H9 (cell line): ENCODE measurements around the gene BPTF. TPM values are rescaled to one million over a fixed set of nuclear protein-coding genes. Genes with fewer than 3 reads are reported as not detected.

Experiments
- DNase-seq: peaks from one replicate; pipeline ENCODE4 v3.0.0-alpha.2; 2017
- H2AFZ ChIP-seq: one replicate; pipeline ENCODE4 v1.6.1; 2013; ENCODE audit warnings: mild to moderate bottlenecking, low read length, control low read depth, moderate library complexity
- H2AK5ac ChIP-seq: 2 replicates; pipeline ENCODE4 v1.6.1; 2013; ENCODE audit warnings: low read length, control low read depth, mixed read lengths; ENCODE audit not compliant: insufficient read length
- H2BK120ac ChIP-seq: one replicate; pipeline ENCODE4 v1.6.1; 2013; ENCODE audit warnings: low read depth, mild to moderate bottlenecking, low read length, control low read depth, inconsistent platforms; ENCODE audit not compliant: poor library complexity, severe bottlenecking
- H2BK12ac ChIP-seq: 2 replicates; pipeline ENCODE4 v1.6.1; 2013; ENCODE audit warnings: low read length, control low read depth, mixed read lengths, low read depth; ENCODE audit not compliant: insufficient read length
- H2BK15ac ChIP-seq: 2 replicates; pipeline ENCODE4 v1.6.1; 2013; ENCODE audit warnings: low read depth, low read length, control low read depth
- H2BK20ac ChIP-seq: one replicate; pipeline ENCODE4 v1.6.1; 2013; ENCODE audit warnings: low read depth, mild to moderate bottlenecking, low read length, control low read depth, inconsistent platforms; ENCODE audit not compliant: poor library complexity, severe bottlenecking
- H2BK5ac ChIP-seq: 2 replicates; pipeline ENCODE4 v1.6.1; 2013; ENCODE audit warnings: low read length, control low read depth, mixed read lengths; ENCODE audit not compliant: insufficient read length
- H3K14ac ChIP-seq: 2 replicates; pipeline ENCODE4 v1.6.1; 2013; ENCODE audit warnings: low read length, control low read depth; ENCODE audit not compliant: insufficient read depth
- H3K18ac ChIP-seq: 2 replicates; pipeline ENCODE4 v1.6.1; 2013; ENCODE audit warnings: low read depth, mild to moderate bottlenecking, mixed read lengths, low read length, control low read depth; ENCODE audit not compliant: insufficient read length
- H3K23ac ChIP-seq: 2 replicates; pipeline ENCODE4 v1.6.1; 2013; ENCODE audit warnings: low read length, control low read depth, mixed read lengths, low read depth; ENCODE audit not compliant: insufficient read length
- H3K23me2 ChIP-seq: 2 replicates; pipeline ENCODE4 v1.6.1; 2013; ENCODE audit warnings: low read depth, mild to moderate bottlenecking, mixed read lengths, low read length, control low read depth; ENCODE audit not compliant: insufficient read length, poor library complexity, severe bottlenecking
- H3K27ac ChIP-seq: 2 replicates; pipeline ENCODE4 v1.5.1; 2013; ENCODE audit warnings: low read length, control low read depth, mixed read lengths, low read depth; ENCODE audit not compliant: insufficient read length
- H3K27me3 ChIP-seq: 2 replicates; pipeline ENCODE4 v1.6.1; 2013; ENCODE audit warnings: low read length, control low read depth, inconsistent platforms; ENCODE audit not compliant: insufficient read depth
- H3K4ac ChIP-seq: 2 replicates; pipeline ENCODE4 v1.6.1; 2013; ENCODE audit warnings: low read depth, mild to moderate bottlenecking, control low read depth, inconsistent platforms, low read length, moderate library complexity
- H3K4me1 ChIP-seq: 2 replicates; pipeline ENCODE4 v1.6.1; 2013; ENCODE audit warnings: low read length, control low read depth, inconsistent platforms; ENCODE audit not compliant: insufficient read depth
- H3K4me2 ChIP-seq: 2 replicates; pipeline ENCODE4 v1.6.1; 2013; ENCODE audit warnings: low read length, control low read depth, mixed read lengths; ENCODE audit not compliant: insufficient read length, insufficient read depth
- H3K56ac ChIP-seq: 2 replicates; pipeline ENCODE4 v1.6.1; 2013; ENCODE audit warnings: low read depth, mild to moderate bottlenecking, mixed read lengths, low read length, control low read depth; ENCODE audit not compliant: insufficient read length
- H3K79me1 ChIP-seq: 2 replicates; pipeline ENCODE4 v1.6.1; 2013; ENCODE audit warnings: low read depth, mild to moderate bottlenecking, moderate library complexity, low read length, control low read depth, inconsistent platforms; ENCODE audit not compliant: insufficient read depth, poor library complexity, severe bottlenecking
- H3K79me2 ChIP-seq: 2 replicates; pipeline ENCODE4 v1.6.1; 2013; ENCODE audit warnings: low read length, control low read depth, inconsistent platforms; ENCODE audit not compliant: insufficient read depth
- H3K9ac ChIP-seq: 2 replicates; pipeline ENCODE4 v1.6.1; 2013; ENCODE audit warnings: low read length, control low read depth, mixed read lengths; ENCODE audit not compliant: insufficient read length; ENCODE audit errors: extremely low read depth
- H3K9me3 ChIP-seq: one replicate; pipeline ENCODE4 v1.6.1; 2013; ENCODE audit warnings: low read depth, low read length, inconsistent platforms; ENCODE audit not compliant: control insufficient read depth
- H3T11ph ChIP-seq: one replicate; pipeline ENCODE4 v1.6.1; 2013; ENCODE audit warnings: mild to moderate bottlenecking, low read length, control low read depth, inconsistent platforms
- H4K20me1 ChIP-seq: one replicate; pipeline ENCODE4 v1.6.1; 2013; ENCODE audit not compliant: control insufficient read depth, insufficient read length, insufficient read depth
- H4K5ac ChIP-seq: 2 replicates; pipeline ENCODE4 v1.6.1; 2013; ENCODE audit warnings: low read depth, mild to moderate bottlenecking, mixed read lengths, low read length, control low read depth; ENCODE audit not compliant: insufficient read length
- H4K8ac ChIP-seq: replicated peaks from 2 replicates; pipeline ENCODE4 v1.6.1; 2013; ENCODE audit warnings: low read length, control low read depth, mixed read lengths, low read depth; ENCODE audit not compliant: insufficient read length
- H4K91ac ChIP-seq: 2 replicates; pipeline ENCODE4 v1.6.1; 2013; ENCODE audit warnings: low read depth, mild to moderate bottlenecking, moderate library complexity, mixed read lengths, low read length, control low read depth; ENCODE audit not compliant: insufficient read length
- H3K27ac Mint-ChIP-seq, 3 experiments: 2 replicates in 2 of 3; 3 replicates in 1 of 3; pipeline ENCODE4 v1.8.0; 2020 to 2021; ENCODE audit warnings: mixed read lengths in 3 of 3, mild to moderate bottlenecking in 1 of 3, moderate library complexity in 1 of 3
- H3K27me3 Mint-ChIP-seq: 2 replicates; pipeline ENCODE4 v1.8.0; 2021; ENCODE audit warnings: low read depth, mild to moderate bottlenecking, moderate library complexity, mixed read lengths
- H3K36me3 Mint-ChIP-seq, 3 experiments: 2 replicates in 2 of 3; 3 replicates in 1 of 3; pipeline ENCODE4 v1.8.0; 2020 to 2021; ENCODE audit warnings: low read depth in 3 of 3, mixed read lengths in 3 of 3; ENCODE audit not compliant: insufficient read depth in 1 of 3
- H3K4me1 Mint-ChIP-seq, 2 experiments: 2 replicates each; pipeline ENCODE4 v1.8.0; 2020; ENCODE audit warnings: mixed read lengths in 2 of 2
- H3K4me3 Mint-ChIP-seq, 2 experiments: 2 replicates in 1 of 2; 3 replicates in 1 of 2; pipeline ENCODE4 v1.8.0; 2020 to 2021; ENCODE audit warnings: mild to moderate bottlenecking in 2 of 2, mixed read lengths in 2 of 2, moderate library complexity in 1 of 2
- H3K9me3 Mint-ChIP-seq, 2 experiments: 2 replicates in 1 of 2; 3 replicates in 1 of 2; pipeline ENCODE4 v1.8.0; 2020; ENCODE audit warnings: mild to moderate bottlenecking in 2 of 2, mixed read lengths in 2 of 2, moderate library complexity in 1 of 2
- CTCF ChIP-seq: fragments of 200-600 bp; sonication (generic); conservative IDR thresholded peaks from 3 replicates; pipeline ENCODE4 v1.8.0; 2021; ENCODE audit warnings: antibody characterized with exemption, mild to moderate bottlenecking
- WGBS: extraction: QIAGEN DNeasy Blood & Tissue Kit; methylation state at CpG from one replicate; pipeline ENCODE4 v1.1.7; 2013; ENCODE audit warnings: missing lambda C conversion rate, low lambda C conversion rate, mixed read lengths; ENCODE audit not compliant: insufficient read length; ENCODE audit errors: extremely low coverage; 5-methylcytosine and 5-hydroxymethylcytosine counted together
- total RNA-seq: library from RNA; stranded (reverse); gene quantifications from 2 replicates; pipeline ENCODE4 v1.2.1, GENCODE V29; 2021

The BPTF gene
- total RNA-seq, 1 experiment from 2014 or later: 203 TPM

- no peak overlapping the region for H3K14ac ChIP-seq
- Mint-ChIP-seq H3K9me3 (no peaks in the 10 kb centered on the region), H3K27ac (peak overlapping the region in 1 of 3 experiments; percentile 68; a peak in 2 of 7 replicates), H3K27me3 (no peaks in the 10 kb centered on the region), H3K4me3 (no peak overlapping the region), H3K4me1 (peaks cover 15 to 24% of the 10 kb centered on the region in 2 experiments), H3K36me3 (peaks cover 0 to 14% (median 3%) of the 10 kb centered on the region in 3 experiments; a peak in 4 of 7 replicates)
- H2BK20ac ChIP-seq: no peak overlapping the region
- no peak overlapping the region for H2BK120ac ChIP-seq
- no peak overlapping the region for H4K91ac ChIP-seq
- no peak for DNase-seq
- no peak overlapping the region for H3T11ph ChIP-seq
- no peak for TF ChIP-seq CTCF
- H3K4me2 ChIP-seq: no peak overlapping the region
- H4K5ac ChIP-seq: no peak overlapping the region
- no peaks in the 10 kb centered on the region; the same call in 1 of the 2 replicates for H3K4me1 ChIP-seq
- no peak overlapping the region for H3K23ac ChIP-seq
- no peak overlapping the region for H3K27ac ChIP-seq
- H2BK12ac ChIP-seq: no peak overlapping the region
- no peak overlapping the region for H3K18ac ChIP-seq
- H3K4ac ChIP-seq: no peak overlapping the region
- no peak overlapping the region for H2BK15ac ChIP-seq
- no peak overlapping the region for H2AK5ac ChIP-seq
- no CpG with 5 or more reads among the region's 4 CpGs for WGBS
- H3K23me2 ChIP-seq: no peaks in the 10 kb centered on the region
- H3K79me1 ChIP-seq: no peaks in the 10 kb centered on the region
- H3K27me3 ChIP-seq: no peaks in the 10 kb centered on the region
- no peak overlapping the region for H3K56ac ChIP-seq
- H2AFZ ChIP-seq: no peak overlapping the region
- H4K8ac ChIP-seq: no peak overlapping the region
- no peak overlapping the region for H2BK5ac ChIP-seq
- H3K9me3 ChIP-seq: no peaks in the 10 kb centered on the region
- no peak overlapping the region for H3K9ac ChIP-seq
- H4K20me1 ChIP-seq: no peaks in the 10 kb centered on the region
- peaks cover 63% of the 10 kb centered on the region; the same call in 1 of the 2 replicates for H3K79me2 ChIP-seq
Observed at GRCh38 chr17:67836205-67836987, 11.1 kb downstream of the BPTF start.
